Measurements from ENCODE around the gene ETHE1.

DNA sequence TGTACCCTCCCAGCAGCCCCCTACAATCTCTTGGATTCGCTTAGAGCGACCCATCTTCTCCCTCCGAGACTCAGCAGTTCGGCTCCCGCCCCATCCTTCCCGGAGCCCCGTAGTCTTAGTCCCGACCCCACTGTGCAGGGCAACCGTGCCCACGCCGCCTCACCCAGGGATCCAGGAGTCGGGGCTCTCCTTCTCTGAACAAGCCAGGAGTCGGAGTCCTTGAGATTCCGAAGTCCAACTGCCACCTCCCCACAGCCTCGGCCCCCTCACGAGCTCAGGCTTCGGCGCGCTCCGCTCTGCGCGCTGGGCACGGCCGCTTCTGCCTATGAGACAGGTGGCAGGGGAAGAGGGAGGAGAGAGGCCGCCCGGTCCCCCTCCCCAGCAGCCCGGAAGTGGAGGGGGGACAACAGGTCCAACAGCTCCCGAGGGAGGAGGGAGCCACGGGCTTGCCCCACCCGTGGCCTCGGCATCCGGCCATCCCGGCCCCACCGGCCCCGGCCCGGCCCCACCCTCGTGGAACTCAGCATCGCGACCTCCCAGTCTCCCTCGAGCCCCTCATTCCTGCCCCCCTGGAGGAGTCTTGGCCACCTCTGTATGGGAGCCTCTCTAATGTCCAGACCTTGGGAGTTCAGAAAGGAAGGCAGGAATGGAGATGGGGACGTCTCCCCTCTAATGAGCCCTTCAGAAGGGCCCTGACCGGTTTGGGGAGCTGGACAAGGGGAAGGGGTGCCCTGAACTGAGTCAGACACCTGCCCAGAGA, 22.4 kb downstream of the ETHE1 start, which contains the start of gene PHLDB3:
- TF ChIP-seq CTCF (IDR thresholded peaks at IDR 0.05), result no peak
- TF ChIP-seq POLR2A (IDR thresholded peaks at IDR 0.05), result no peak
- TF ChIP-seq POLR2AphosphoS5 (IDR thresholded peaks at IDR 0.05), result peak; percentile 14
